Osteocyte (in vitro differentiated cells): Measurements from ENCODE around the gene WDR43. TPM values are rescaled to one million over a fixed set of nuclear protein-coding genes. Genes with fewer than 3 reads are reported as not detected.

Experiments
- DNase-seq: peaks from one replicate; pipeline ENCODE4 v3.0.0; 2021; ENCODE audit warnings: mixed read lengths; ENCODE audit not compliant: unreplicated experiment; ENCODE audit errors: extremely low spot score
- H3K27ac Mint-ChIP-seq: one replicate; pipeline ENCODE4 v1.8.0; 2021; ENCODE audit warnings: mild to moderate bottlenecking, mixed read lengths; ENCODE audit not compliant: unreplicated experiment
- H3K27me3 Mint-ChIP-seq: one replicate; pipeline ENCODE4 v1.8.0; 2021; ENCODE audit warnings: mixed read lengths; ENCODE audit not compliant: unreplicated experiment
- H3K36me3 Mint-ChIP-seq: one replicate; pipeline ENCODE4 v1.8.0; 2021; ENCODE audit warnings: mixed read lengths; ENCODE audit not compliant: unreplicated experiment
- H3K4me1 Mint-ChIP-seq: one replicate; pipeline ENCODE4 v1.8.0; 2021; ENCODE audit warnings: mixed read lengths; ENCODE audit not compliant: unreplicated experiment
- H3K4me3 Mint-ChIP-seq: one replicate; pipeline ENCODE4 v1.8.0; 2021; ENCODE audit warnings: mild to moderate bottlenecking, moderate library complexity, mixed read lengths; ENCODE audit not compliant: unreplicated experiment
- H3K9me3 Mint-ChIP-seq: one replicate; pipeline ENCODE4 v1.8.0; 2021; ENCODE audit warnings: mixed read lengths; ENCODE audit not compliant: unreplicated experiment
- CTCF ChIP-seq: fragments of 200-600 bp; sonication (generic); IDR thresholded peaks from 2 replicates; pipeline ENCODE4 v1.5.0; 2021; ENCODE audit warnings: antibody characterized with exemption, mild to moderate bottlenecking, moderate library complexity
- total RNA-seq: library from RNA; stranded (reverse); gene quantifications from 2 replicates; pipeline ENCODE4 v1.2.1, GENCODE V29; 2021

The WDR43 gene
- total RNA-seq, 1 donor from 2014 or later: 39.8 TPM

DNA sequence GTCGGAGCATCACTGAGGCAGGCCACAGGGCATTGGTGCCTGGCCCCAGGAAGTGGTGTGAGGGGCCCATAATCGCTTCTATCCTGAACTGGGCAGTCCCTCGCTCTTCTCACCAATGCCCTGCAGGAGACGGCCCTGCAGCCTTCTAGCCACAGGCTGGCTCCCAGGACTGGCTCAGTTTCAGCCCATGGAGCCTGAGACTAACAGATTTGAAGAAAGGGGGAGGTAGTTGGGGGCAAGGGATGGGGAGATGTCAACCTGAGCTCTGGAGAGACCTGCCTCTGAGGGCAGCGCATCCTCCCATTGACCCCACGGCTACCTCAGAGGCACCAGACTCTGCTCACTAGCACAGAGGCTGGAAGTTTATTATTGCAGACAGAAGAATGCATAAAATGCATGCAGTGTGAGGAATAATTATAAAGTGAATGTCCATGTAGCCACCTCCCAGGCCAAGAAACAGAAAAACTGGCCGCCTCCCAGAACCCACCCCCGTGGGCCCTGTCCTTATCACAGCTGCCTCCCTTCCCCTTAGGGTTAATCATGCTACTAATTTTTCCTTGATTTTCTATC lies 88.0 kb downstream of the WDR43 start:
- no peak for DNase-seq
- Mint-ChIP-seq H3K4me3 (no peak overlapping the region), H3K27me3 (no peaks in the 10 kb centered on the region), H3K36me3 (no peaks in the 10 kb centered on the region), H3K27ac (no peak overlapping the region), H3K4me1 (no peaks in the 10 kb centered on the region), H3K9me3 (no peaks in the 10 kb centered on the region)
- TF ChIP-seq CTCF: no peak

GRCh38 chr2:28986429-28986828 lies 92.0 kb downstream of the WDR43 start:
- no peak for DNase-seq
- Mint-ChIP-seq H3K27me3 (no peaks in the 10 kb centered on the region), H3K36me3 (no peaks in the 10 kb centered on the region), H3K4me3 (no peak overlapping the region), H3K4me1 (peaks cover 5% of the 10 kb centered on the region), H3K27ac (no peak overlapping the region), H3K9me3 (no peaks in the 10 kb centered on the region)
- TF ChIP-seq CTCF: no peak

GRCh38 chr2:28989973-28990372 lies 95.5 kb downstream of the WDR43 start:
- H3K36me3 Mint-ChIP-seq: no peaks in the 10 kb centered on the region
- DNase-seq: no peak
- no peak overlapping the region for H3K27ac Mint-ChIP-seq
- H3K9me3 Mint-ChIP-seq: no peaks in the 10 kb centered on the region
- no peaks in the 10 kb centered on the region for H3K27me3 Mint-ChIP-seq
- TF ChIP-seq CTCF: no peak
- no peak overlapping the region for H3K4me3 Mint-ChIP-seq
- peaks cover 7% of the 10 kb centered on the region for H3K4me1 Mint-ChIP-seq

DNA sequence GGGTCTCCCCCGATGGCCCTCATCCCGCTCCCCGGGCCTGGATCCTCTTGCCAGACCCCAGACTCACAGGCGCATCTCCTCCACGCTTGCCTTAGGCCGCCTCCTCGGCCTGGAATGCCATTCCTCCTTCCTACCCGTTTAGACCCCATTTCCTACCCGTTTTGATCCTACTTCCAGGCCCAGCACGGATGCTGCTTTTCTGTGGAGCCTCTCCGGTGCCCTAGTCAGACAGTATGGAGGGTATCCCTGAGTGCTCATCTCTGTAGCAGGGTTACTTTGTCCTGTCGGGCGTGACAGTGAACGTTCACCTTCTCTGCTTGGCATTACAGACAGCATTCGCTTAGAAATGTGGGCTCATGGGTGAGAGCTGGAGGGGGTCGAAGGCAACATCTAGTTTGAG lies 96.0 kb downstream of the WDR43 start:
- no peak for DNase-seq
- H3K27ac Mint-ChIP-seq: no peak overlapping the region
- H3K4me1 Mint-ChIP-seq: peaks cover 7% of the 10 kb centered on the region
- no peak for TF ChIP-seq CTCF
- H3K36me3 Mint-ChIP-seq: no peaks in the 10 kb centered on the region
- no peaks in the 10 kb centered on the region for H3K9me3 Mint-ChIP-seq
- no peaks in the 10 kb centered on the region for H3K27me3 Mint-ChIP-seq
- H3K4me3 Mint-ChIP-seq: no peak overlapping the region

DNA sequence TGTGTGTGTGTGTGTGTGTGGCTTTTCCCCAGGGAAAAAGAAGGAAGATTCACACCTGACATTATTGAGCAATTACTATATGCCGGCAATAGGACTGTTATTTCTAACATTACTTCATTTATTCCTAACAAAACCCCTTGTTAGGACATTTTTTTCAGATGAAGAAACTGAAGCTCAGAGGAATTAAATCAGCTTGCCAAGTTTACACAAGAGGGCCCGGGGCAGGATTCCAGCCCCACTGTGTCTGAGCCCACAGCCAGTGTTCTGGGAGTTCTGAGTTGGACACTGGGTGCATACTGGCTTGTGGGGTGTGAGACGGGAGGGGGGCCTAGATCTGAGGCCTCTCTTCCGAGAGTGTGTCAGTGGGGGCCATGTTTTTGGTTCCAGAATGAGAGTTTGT lies 96.6 kb downstream of the WDR43 start:
- H3K4me1 Mint-ChIP-seq: peaks cover 7% of the 10 kb centered on the region
- no peak for TF ChIP-seq CTCF
- H3K27ac Mint-ChIP-seq: no peak overlapping the region
- H3K36me3 Mint-ChIP-seq: no peaks in the 10 kb centered on the region
- no peak for DNase-seq
- H3K27me3 Mint-ChIP-seq: no peaks in the 10 kb centered on the region
- H3K4me3 Mint-ChIP-seq: no peak overlapping the region
- no peaks in the 10 kb centered on the region for H3K9me3 Mint-ChIP-seq
